GM10847 (cell line): Measurements from ENCODE around the gene PLVAP.

Experiments
- POLR2A ChIP-seq: IDR thresholded peaks from 2 replicates; pipeline ENCODE4 v1.6.1; 2011; ENCODE audit not compliant: insufficient read length; ENCODE audit errors: extremely low read depth

Gene PLVAP

GRCh38 chr19:17351815-17352435 lies 25.2 kb downstream of the PLVAP start:
- no peak for TF ChIP-seq POLR2A

GRCh38 chr19:17348700-17349099 lies 28.4 kb downstream of the PLVAP start:
- TF ChIP-seq POLR2A, result no peak

- TF ChIP-seq POLR2A, result no peak
Observed at GRCh38 chr19:17347877-17348276, 29.3 kb downstream of the PLVAP start.

GRCh38 chr19:17347361-17347760 lies 29.8 kb downstream of the PLVAP start:
- TF ChIP-seq POLR2A, result no peak

GRCh38 chr19:17346109-17346671 lies 31.0 kb downstream of the PLVAP start:
- no peak for TF ChIP-seq POLR2A

- no peak for TF ChIP-seq POLR2A
Observed at GRCh38 chr19:17341845-17342244, 35.3 kb downstream of the PLVAP start.

- no peak for TF ChIP-seq POLR2A
Observed at GRCh38 chr19:17341386-17341785, 35.8 kb downstream of the PLVAP start.

GRCh38 chr19:17340871-17341357 lies 36.2 kb downstream of the PLVAP start:
- no peak for TF ChIP-seq POLR2A

GRCh38 chr19:17340302-17340870 lies 36.8 kb downstream of the PLVAP start:
- no peak for TF ChIP-seq POLR2A

GRCh38 chr19:17339088-17339741 lies 37.9 kb downstream of the PLVAP start:
- TF ChIP-seq POLR2A, result no peak

- TF ChIP-seq POLR2A, result no peak
Observed at GRCh38 chr19:17338433-17339078, 38.6 kb downstream of the PLVAP start.

- TF ChIP-seq POLR2A, result no peak
Observed at GRCh38 chr19:17337675-17338432, 39.3 kb downstream of the PLVAP start.

GRCh38 chr19:17336872-17337674 lies 40.1 kb downstream of the PLVAP start, which contains the start of gene GTPBP3:
GTPBP3 (plus strand) TSS chr19:17337553; CDS start chr19:17337612, 59 bp downstream.
- peak; percentile 60 for TF ChIP-seq POLR2A

GRCh38 chr19:17335575-17335974 lies 41.6 kb downstream of the PLVAP start:
- TF ChIP-seq POLR2A, result no peak
